ENCODE measurements around the gene MIA3. TPM values are rescaled to one million over a fixed set of nuclear protein-coding genes. Genes with fewer than 3 reads are reported as not detected.

The MIA3 gene
- polyA plus RNA-seq, 4 donors = 68.6 to 84.0 (median 72.2) TPM

Other genes starting within 250 kb of the MIA3 start
- gene HHIPL2, start 70.0 kb upstream of the MIA3 start, polyA plus RNA-seq (ENCODE audit: insufficient read length in 4 of 4) = 1 to 10 TPM in 2 of 4 donors, under 1 TPM in 2; 0.44 to 1.2 (median 0.83) TPM
- gene TAF1A, start 28.2 kb upstream of the MIA3 start, polyA plus RNA-seq (ENCODE audit: insufficient read length in 4 of 4) = 10 to 100 TPM; 14.7 to 19.2 (median 16.0) TPM
- 10 to 100 TPM; 57.7 to 93.3 (median 82.9) TPM for gene AIDA, start 94.4 kb downstream of the MIA3 start, polyA plus RNA-seq (ENCODE audit: insufficient read length in 4 of 4)
- gene BROX, start 94.5 kb downstream of the MIA3 start, polyA plus RNA-seq (ENCODE audit: insufficient read length in 4 of 4) = 10 to 100 TPM; 30.5 to 47.9 (median 45.3) TPM
- under 1 TPM; 0.13 to 0.27 (median 0.23) TPM for gene FAM177B, start 119.1 kb downstream of the MIA3 start, polyA plus RNA-seq (ENCODE audit: insufficient read length in 4 of 4)
- gene DISP1, start 196.9 kb downstream of the MIA3 start, polyA plus RNA-seq (ENCODE audit: insufficient read length in 4 of 4) = 10 to 100 TPM; 14.5 to 15.3 (median 15.0) TPM